Activated CD4-positive, alpha-beta T cell treated with anti-CD3 and anti-CD28 coated beads for 4 hours (primary cell): ENCODE data around the gene NSG1.
A peak's percentile ranks its signal among the peaks of the same experiment; 100 is the strongest.
"Not testable (repeated sequence)": the region's sequence is repeated elsewhere in the genome, so short reads cannot be mapped to it uniquely, and the experiment has no call there.

Experiments
- DNase-seq, 2 donors: peaks; one replicate each; pipeline ENCODE4 v3.0.0-alpha.2; 2020

The NSG1 gene

DNA sequence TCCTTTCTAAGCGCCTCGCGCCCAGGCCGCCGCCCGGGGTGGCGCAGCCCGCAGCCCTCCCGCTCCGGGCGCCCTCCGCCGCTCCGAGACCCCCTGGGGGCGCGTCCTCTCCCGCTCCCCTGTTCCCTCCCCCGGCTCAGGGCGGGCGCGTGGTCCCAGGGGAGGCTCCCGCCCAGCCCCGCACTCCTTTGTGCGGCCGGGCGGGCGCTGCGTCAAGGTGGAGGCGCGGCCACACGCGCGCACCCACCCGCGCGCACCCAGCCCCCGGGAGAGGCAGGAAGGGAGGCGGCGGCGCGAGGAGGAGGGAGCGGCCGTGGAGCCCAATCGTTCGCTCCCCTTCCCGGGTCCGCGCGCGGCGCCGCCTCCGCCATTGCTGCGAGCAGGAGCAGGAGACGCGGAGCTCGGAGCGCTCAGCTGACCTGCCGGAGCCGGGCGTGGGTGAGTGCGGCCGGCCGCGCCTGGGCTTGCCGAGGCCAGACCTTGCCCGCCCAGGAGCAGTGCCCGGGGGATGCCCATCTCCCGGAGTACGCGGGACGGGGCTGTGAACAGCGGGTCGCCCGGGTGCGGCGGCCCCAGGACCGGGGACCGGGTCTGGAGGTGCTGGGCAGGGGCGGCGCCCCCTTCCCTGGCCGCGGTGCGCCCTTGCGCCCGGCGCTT is at the start of gene NSG1:
NSG1 (plus strand) TSS at position 367 of the 657 bp plus-strand sequence. CDS start 528 bp downstream, outside the sequence.
- peak in 1 of 2 donors; percentile 38 for DNase-seq

DNA sequence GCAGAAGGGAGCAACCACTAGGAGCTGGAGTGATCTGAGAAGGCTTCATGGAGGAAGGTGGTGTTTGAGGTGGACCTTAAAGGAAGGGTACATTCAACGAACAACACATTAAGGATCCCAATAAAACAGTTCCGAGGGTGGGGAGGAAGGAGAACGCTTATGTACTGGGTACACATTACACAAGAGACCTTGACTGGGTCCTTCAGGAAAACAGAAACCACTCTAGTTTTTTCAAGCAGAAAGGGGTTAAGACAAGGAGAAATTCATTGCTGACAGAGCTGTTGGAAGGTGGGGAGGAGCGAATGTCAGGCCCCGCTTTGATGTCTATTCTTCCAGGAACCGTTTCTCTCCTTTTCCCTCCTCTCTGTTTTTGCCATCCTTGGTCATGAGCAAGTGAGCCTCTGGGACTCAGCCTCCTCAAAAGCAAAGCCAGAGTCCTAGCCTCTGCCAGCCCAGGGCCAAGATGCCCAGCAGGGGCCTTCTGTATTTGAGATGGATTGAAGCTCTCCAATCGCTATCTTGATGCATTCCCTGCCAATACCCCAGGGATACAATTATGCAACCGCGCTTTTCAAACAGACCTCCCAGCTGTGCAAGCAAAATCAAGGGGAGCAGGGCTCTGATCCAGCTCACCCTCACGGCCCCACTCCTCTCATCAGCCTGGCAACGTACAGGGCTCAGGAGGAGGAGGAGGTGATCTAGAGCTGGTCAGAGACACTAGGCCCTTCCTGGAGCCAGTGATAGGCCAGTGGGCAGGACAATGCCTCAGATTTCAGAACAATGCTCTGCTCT is 48.5 kb upstream of the NSG1 start:
- DNase-seq: no peak

DNA sequence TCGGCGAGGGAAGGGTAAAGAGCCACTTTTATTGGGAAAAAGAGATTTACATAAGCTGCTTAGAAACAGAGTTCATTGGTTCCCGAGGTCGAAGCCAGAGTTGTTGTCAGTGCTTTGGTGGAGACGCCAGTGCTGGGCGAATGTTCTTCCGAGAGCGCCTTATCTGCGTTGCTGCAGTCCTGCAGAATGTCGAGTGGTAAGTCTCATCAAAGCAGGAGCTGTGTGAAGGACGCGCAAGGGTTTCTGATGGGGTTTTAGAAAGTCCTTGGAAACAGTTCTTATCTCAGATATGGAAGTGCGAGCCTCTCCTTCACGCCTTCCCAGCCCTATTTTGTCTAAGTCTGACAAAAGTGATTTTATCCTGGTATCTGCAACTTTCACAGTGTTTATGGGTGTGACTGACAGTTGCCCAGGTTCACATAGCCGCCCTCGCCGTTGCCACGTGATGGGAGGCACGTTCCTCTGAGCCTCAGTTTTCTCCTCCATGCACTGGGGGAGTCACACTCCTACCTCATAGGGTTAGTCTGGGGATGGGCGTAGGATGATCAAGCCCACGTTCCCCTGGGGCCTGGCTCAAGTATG is 47.3 kb upstream of the NSG1 start:
- DNase-seq: no peak

DNA sequence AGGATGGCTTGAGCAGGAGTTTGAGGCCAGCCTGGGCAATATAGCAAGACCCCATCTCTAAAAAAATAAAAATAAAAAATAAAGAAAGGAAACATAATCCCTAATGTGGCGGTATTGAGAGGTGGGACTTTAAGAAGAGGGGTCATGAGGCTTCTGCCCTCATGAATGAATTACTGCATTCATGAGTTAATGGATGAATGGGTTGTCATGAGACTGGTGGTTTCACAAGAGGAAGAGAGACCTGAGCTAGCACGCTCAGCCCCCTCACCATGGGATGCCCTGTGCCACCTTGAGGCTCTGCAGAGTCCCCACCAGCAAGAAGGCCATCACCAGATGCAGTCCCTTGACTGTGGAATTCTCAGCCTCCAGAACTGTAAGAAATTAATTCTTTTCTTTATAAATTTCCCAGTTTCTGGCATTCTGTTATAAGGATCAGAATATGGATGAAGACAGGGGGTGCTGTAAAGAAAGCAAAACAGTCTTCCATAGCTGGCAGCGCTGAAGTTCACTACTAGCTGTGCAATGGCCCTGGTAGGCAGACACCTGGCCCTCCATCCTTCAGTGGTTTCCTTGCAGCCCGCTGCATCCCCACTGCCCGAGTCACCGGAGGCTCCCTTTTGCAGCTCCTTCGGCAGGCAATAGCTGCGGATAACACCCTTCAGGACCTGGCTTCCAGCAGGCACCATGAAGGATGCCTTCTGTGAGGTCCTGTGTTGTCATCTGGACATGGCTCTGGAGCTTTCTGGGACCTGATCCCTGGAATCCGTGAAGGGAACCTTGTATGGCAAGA is 44.8 kb upstream of the NSG1 start:
- DNase-seq: no peak

DNA sequence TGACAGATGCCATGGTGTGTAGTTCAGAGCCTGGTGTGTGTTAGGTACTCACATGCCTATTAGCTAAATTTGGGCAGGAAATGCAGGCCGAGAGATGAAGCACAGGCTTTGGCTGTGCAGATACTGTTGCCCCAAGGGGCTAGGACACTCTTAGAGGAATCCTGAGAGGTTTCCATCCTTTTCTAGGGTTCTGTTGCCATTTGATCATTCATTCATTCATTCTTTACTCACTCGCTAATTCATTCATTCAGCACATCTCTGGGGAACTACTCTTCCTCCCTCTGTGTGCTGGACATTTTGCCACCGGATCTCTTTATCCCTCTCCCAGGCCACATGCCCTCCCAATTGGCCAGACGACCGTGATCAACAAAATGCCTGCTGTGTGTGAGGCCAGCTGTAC is 43.9 kb upstream of the NSG1 start:
- DNase-seq: no peak

- DNase-seq: no peak
Measured at GRCh38 chr4:4344915-4345527, 41.9 kb upstream of the NSG1 start.

DNA sequence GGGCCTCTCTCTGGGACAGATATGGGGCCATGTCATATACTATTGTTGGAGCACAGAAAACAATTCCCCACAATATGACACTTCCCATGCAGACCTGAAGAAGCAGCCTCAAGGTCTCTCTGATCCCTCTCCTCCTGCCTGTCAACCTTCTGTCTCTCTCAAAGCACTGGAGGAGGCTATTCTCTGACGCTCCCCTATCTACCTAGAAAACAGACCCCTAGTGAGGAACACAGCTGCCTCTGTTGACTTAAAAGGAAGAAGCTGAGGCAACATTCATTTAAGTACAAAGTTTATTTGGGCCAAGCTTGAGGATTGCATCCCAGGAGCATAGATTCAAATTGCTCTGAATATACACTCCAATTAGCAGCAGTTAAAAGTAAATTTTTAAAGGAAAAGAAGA is 39.3 kb upstream of the NSG1 start:
- DNase-seq: no peak

DNA sequence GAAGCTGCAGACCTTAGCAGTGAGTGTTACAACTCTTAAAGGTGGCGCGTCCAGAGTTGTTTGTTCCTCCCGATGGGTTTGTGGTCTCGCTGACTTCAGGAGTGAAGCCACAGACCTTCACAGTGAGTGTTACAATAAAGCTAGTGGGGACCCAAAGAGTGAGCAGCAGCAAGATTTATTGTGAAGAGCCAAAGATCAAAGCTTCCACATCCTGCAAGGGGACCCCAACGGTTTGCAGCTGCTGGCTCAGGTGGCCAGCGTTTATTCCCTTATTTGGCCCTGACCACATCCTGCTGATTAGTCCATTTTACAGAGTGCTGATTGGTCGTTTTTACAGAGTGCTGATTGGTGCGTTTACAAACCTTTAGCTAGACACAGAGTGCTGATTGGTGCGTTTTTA is 38.3 kb upstream of the NSG1 start:
- not testable (repeated sequence) for DNase-seq

DNA sequence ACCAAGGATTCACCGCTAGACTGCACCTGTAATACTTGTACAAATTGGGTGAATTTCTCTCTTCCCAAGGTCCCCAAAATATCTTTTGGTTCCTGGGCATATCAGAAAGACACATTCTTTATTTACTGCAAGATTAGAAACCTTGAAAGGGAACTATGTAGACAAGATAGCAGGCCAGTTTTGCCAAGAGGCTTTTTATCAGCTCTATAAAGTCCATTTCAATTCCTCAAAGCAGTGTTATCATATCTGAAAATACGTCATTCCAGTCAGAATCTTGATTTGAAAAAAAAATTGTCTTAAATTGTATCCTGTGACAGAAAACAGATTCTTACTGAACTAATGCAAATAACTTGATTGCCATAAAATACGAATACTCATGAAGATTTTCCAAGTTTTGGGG is 37.0 kb upstream of the NSG1 start:
- DNase-seq: no peak

DNA sequence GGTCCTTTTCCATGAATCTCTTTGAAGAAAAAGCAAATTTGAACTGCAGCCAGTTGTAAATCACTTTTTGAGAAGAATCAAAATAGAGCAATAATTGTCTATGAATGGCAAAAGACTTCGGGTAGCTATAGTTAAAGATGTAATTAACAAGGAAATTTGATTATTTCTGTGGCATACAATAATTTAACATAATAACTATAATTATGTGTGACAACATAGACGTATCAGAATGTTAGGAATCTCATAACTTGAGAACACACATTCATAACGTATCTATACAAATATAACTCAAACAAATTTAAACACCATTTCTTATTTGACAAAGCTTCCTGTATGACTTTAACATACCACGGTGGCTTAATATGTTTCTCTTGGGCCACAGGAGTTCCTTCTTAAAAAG is 36.0 kb upstream of the NSG1 start:
- DNase-seq: no peak

GRCh38 chr4:4355302-4355701 is 31.6 kb upstream of the NSG1 start:
- DNase-seq: no peak

GRCh38 chr4:4356106-4357041 is 30.5 kb upstream of the NSG1 start:
- no peak for DNase-seq

GRCh38 chr4:4358093-4358854 is 28.6 kb upstream of the NSG1 start:
- no peak for DNase-seq

DNA sequence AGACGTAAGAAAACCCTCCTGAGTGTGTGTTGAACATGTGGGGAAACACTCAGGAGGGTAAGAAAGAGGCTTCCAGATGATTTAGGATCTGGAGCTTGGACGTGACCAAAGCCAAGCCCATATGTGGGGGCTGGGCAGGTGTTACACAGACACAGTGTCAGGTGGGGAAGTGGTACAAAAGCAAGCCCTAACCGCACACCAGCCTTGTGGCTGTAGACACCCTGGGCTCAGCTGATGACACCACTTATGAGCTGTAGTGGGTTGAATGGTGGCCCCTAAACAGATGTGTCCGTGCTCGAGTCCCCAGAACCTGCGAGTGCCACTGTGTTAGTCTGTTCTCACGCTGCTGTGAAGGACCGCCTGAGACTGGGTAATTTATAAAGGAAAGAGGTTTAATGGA is 25.0 kb upstream of the NSG1 start:
- DNase-seq: no peak

GRCh38 chr4:4362991-4363697 is 23.8 kb upstream of the NSG1 start:
- DNase-seq: no peak

- DNase-seq: no peak
Measured at GRCh38 chr4:4364061-4364460, 22.8 kb upstream of the NSG1 start.

- no peak for DNase-seq
Measured at GRCh38 chr4:4364486-4365208, 22.3 kb upstream of the NSG1 start.

GRCh38 chr4:4368809-4369580 is 17.9 kb upstream of the NSG1 start:
- DNase-seq: no peak
